ENCODE results near the gene PKP4. TPM values are rescaled to one million over a fixed set of nuclear protein-coding genes. Genes with fewer than 3 reads are reported as not detected.

PKP4 gene
- total RNA-seq, 1 donor, result 47.4 TPM

DNA sequence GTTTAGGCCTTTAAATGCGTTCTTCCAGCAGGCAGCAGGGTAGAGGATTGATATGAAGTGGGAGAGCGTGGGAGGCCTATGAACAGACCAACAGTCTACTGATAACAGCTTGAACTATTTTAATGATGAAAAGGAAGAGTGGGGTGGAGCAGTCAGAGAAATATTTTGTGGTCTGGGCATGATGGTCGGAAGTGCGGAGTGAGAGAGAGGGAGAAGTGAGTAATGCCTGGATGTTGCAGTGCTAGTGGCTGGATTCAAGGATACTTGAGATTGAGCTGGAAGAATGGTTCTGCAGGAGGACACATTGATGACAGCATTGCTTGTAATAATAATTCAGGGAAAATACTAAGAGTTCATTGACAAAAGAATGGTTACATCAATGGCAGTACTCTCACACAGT is 187.4 kb downstream of the PKP4 start:
- Histone ChIP-seq H2AFZ (ENCODE audit: low read length) (no peak overlapping the region), H3K4me3 (ENCODE audit: insufficient read depth, low read length) (no peak overlapping the region), H3K79me2 (ENCODE audit: insufficient read depth, low read length) (no peaks in the 10 kb centered on the region), H3K27ac (ENCODE audit: low read depth, low read length) (peak overlapping the region; percentile 53), H3K27me3 (ENCODE audit: insufficient read depth, low read length) (no peaks in the 10 kb centered on the region), H3K9me3 (ENCODE audit: low read depth, low read length) (no peaks in the 10 kb centered on the region), H3K4me2 (ENCODE audit: insufficient read depth, low read length) (no peak overlapping the region), H4K20me1 (ENCODE audit: insufficient read depth, low read length) (no peaks in the 10 kb centered on the region), H3K4me1 (ENCODE audit: insufficient read depth, low read length) (peaks cover 10% of the 10 kb centered on the region), H3K36me3 (ENCODE audit: insufficient read depth, low read length) (peaks cover 17% of the 10 kb centered on the region)
- TF ChIP-seq, protein P1, sequence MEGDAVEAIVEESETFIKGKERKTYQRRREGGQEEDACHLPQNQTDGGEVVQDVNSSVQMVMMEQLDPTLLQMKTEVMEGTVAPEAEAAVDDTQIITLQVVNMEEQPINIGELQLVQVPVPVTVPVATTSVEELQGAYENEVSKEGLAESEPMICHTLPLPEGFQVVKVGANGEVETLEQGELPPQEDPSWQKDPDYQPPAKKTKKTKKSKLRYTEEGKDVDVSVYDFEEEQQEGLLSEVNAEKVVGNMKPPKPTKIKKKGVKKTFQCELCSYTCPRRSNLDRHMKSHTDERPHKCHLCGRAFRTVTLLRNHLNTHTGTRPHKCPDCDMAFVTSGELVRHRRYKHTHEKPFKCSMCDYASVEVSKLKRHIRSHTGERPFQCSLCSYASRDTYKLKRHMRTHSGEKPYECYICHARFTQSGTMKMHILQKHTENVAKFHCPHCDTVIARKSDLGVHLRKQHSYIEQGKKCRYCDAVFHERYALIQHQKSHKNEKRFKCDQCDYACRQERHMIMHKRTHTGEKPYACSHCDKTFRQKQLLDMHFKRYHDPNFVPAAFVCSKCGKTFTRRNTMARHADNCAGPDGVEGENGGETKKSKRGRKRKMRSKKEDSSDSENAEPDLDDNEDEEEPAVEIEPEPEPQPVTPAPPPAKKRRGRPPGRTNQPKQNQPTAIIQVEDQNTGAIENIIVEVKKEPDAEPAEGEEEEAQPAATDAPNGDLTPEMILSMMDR (IDR thresholded peaks at IDR 0.05; ENCODE audit: extremely low read depth, low read depth, low read length), result no peak
- no peak for DNase-seq (ENCODE audit: insufficient read length, low spot score, missing footprints)

DNA sequence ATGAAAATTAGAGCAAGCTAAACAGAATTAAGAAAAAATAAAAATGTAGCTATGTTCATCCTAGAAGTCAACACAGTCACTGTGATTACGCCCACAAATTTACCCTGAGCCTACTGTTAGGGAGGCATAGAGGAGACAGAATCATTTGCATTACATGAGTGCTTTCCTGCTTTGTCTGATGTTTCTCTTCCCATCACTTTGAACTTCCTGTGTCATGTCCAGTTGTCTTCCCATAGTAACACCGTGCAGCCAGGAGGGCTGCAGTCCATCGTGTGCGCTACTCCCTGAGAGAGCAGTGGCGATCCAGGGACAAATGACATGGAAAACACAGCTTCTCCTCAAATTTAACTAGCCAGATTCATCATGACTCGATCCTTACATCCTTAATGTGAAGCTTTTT is 188.5 kb downstream of the PKP4 start:
- Histone ChIP-seq H4K20me1 (ENCODE audit: insufficient read depth, low read length) (no peaks in the 10 kb centered on the region), H3K36me3 (ENCODE audit: insufficient read depth, low read length) (peaks cover 12% of the 10 kb centered on the region), H3K9me3 (ENCODE audit: low read depth, low read length) (no peaks in the 10 kb centered on the region), H3K79me2 (ENCODE audit: insufficient read depth, low read length) (no peaks in the 10 kb centered on the region), H3K27ac (ENCODE audit: low read depth, low read length) (no peak overlapping the region), H3K4me3 (ENCODE audit: insufficient read depth, low read length) (no peak overlapping the region), H2AFZ (ENCODE audit: low read length) (no peak overlapping the region), H3K4me2 (ENCODE audit: insufficient read depth, low read length) (no peak overlapping the region), H3K4me1 (ENCODE audit: insufficient read depth, low read length) (peaks cover 10% of the 10 kb centered on the region), H3K27me3 (ENCODE audit: insufficient read depth, low read length) (no peaks in the 10 kb centered on the region)
- DNase-seq (ENCODE audit: insufficient read length, low spot score, missing footprints), result no peak
- TF ChIP-seq, protein P1 (IDR thresholded peaks at IDR 0.05; ENCODE audit: extremely low read depth, low read depth, low read length), result no peak

DNA sequence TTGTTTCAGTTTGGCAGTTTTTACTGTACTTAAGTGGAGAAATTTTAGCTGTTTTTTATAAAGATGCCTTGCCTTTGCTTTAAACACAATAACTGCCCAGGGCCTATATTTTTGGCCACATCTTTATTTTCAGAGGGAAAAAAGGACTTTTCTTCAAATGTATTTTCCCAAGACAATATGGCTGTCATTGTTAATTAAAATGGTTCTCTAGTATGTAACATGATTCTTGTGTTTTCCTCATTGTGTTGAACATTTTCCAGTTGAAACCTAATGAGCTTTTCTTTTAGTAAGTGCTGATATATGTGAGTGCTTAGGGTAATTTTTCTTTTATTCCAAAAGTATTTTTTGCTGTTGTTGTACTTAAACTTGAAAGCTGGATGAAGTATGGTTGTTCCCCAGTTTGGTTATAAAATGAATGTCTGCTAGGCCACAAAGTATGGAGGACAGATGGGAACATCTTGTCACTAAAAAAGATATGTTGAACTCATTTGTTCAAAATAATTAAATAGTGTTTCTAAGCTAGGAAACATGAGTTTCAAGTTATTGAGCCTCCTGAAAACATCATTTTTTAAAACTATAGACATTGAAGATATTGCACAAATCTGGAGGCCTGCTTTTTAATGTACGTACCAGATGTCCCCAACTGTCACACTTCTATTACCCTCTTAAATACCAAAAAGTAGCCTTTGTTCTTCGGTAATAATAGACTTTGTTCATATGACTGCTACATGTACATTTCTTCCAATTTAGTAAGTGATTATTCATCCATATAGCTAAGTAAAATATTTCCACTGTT is 190.9 kb downstream of the PKP4 start:
- Histone ChIP-seq H2AFZ (ENCODE audit: low read length) (no peak overlapping the region), H3K79me2 (ENCODE audit: insufficient read depth, low read length) (no peaks in the 10 kb centered on the region), H3K27ac (ENCODE audit: low read depth, low read length) (no peak overlapping the region), H4K20me1 (ENCODE audit: insufficient read depth, low read length) (no peaks in the 10 kb centered on the region), H3K4me3 (ENCODE audit: insufficient read depth, low read length) (no peak overlapping the region), H3K9me3 (ENCODE audit: low read depth, low read length) (no peaks in the 10 kb centered on the region), H3K4me2 (ENCODE audit: insufficient read depth, low read length) (no peak overlapping the region), H3K4me1 (ENCODE audit: insufficient read depth, low read length) (peaks cover 10% of the 10 kb centered on the region), H3K27me3 (ENCODE audit: insufficient read depth, low read length) (no peaks in the 10 kb centered on the region), H3K36me3 (ENCODE audit: insufficient read depth, low read length) (peaks cover 10% of the 10 kb centered on the region)
- DNase-seq (ENCODE audit: insufficient read length, low spot score, missing footprints), result no peak
- TF ChIP-seq, protein P1 (IDR thresholded peaks at IDR 0.05; ENCODE audit: extremely low read depth, low read depth, low read length), result no peak

DNA sequence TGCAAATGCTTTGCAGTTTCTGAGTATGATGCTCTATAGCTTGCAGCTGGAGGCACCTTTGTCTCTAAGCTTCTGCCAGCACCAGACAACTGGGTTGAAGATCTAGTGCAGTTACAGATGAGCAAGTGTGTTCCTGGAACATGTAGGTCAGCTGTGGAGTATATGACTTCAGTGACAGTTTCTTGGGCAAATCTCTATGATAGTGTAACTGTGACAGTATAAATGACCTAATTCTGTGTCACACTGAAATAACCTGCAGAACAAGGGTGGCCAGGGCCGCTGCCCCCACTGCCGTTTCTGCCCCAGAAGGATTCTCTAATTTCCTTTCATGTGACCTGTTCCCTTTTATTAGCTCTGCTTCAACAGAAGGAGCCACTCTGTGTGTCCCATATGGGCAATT is 193.1 kb downstream of the PKP4 start:
- TF ChIP-seq, protein P1 (IDR thresholded peaks at IDR 0.05; ENCODE audit: extremely low read depth, low read depth, low read length), result no peak
- Histone ChIP-seq H4K20me1 (ENCODE audit: insufficient read depth, low read length) (no peaks in the 10 kb centered on the region), H3K79me2 (ENCODE audit: insufficient read depth, low read length) (no peaks in the 10 kb centered on the region), H3K36me3 (ENCODE audit: insufficient read depth, low read length) (peaks cover 4% of the 10 kb centered on the region), H3K27ac (ENCODE audit: low read depth, low read length) (no peak overlapping the region), H3K4me2 (ENCODE audit: insufficient read depth, low read length) (no peak overlapping the region), H3K4me1 (ENCODE audit: insufficient read depth, low read length) (no peaks in the 10 kb centered on the region), H3K27me3 (ENCODE audit: insufficient read depth, low read length) (no peaks in the 10 kb centered on the region), H3K4me3 (ENCODE audit: insufficient read depth, low read length) (no peak overlapping the region), H2AFZ (ENCODE audit: low read length) (no peak overlapping the region), H3K9me3 (ENCODE audit: low read depth, low read length) (no peaks in the 10 kb centered on the region)
- no peak for DNase-seq (ENCODE audit: insufficient read length, low spot score, missing footprints)

Data from osteoblast (primary cell).